SK-N-SH treated with all-trans-retinoic acid at 6 μM for 48 hours (cell line): ENCODE results near the gene GNAT3.

ENCODE experiments used
- ATAC-seq: fragments of 200-7000 bp; cut with Tn5 transposase; 3 replicates; pipeline ENCODE4 v1.9.1; 2020; ENCODE audit warnings: mild to moderate bottlenecking, moderate library complexity
- ARNTL ChIP-seq: fragments of 450-650 bp; formaldehyde crosslinking; IDR thresholded peaks from 2 replicates; pipeline ENCODE4 v1.5.0; 2020; ENCODE audit warnings: low read depth, mild to moderate bottlenecking, moderate library complexity, borderline replicate concordance
- BACH2 ChIP-seq: fragments of 250-450 bp; sonication (Bioruptor Pico); IDR thresholded peaks from 2 replicates; pipeline ENCODE4 v1.9.0; 2021; ENCODE audit warnings: mild to moderate bottlenecking, borderline replicate concordance
- CREB5 ChIP-seq: fragments of 250-450 bp; sonication (Bioruptor Pico); IDR thresholded peaks from 2 replicates; pipeline ENCODE4 v1.5.1; 2020; ENCODE audit warnings: low read depth, mild to moderate bottlenecking, moderate library complexity
- ESRRG ChIP-seq: fragments of 250-450 bp; sonication (Bioruptor Pico); IDR thresholded peaks from 2 replicates; pipeline ENCODE4 v1.6.1; 2021; ENCODE audit warnings: mild to moderate bottlenecking
- GLIS3 ChIP-seq: fragments of 250-450 bp; sonication (Bioruptor Pico); IDR thresholded peaks from 2 replicates; pipeline ENCODE4 v1.5.0; 2020; ENCODE audit warnings: mild to moderate bottlenecking, moderate library complexity
- ISL1 ChIP-seq: fragments of 250-450 bp; sonication (Bioruptor Pico); IDR thresholded peaks from 2 replicates; pipeline ENCODE4 v2.1.2; 2022; ENCODE audit warnings: mild to moderate bottlenecking, moderate library complexity
- OSR1 ChIP-seq: fragments of 250-450 bp; sonication (Bioruptor Pico); IDR thresholded peaks from 2 replicates; pipeline ENCODE4 v1.8.0; 2022; ENCODE audit warnings: moderate library complexity, mild to moderate bottlenecking, inconsistent platforms
- PATZ1 ChIP-seq: fragments of 250-450 bp; sonication (Bioruptor Pico); IDR thresholded peaks from 2 replicates; pipeline ENCODE4 v1.8.0; 2020; ENCODE audit warnings: mild to moderate bottlenecking, moderate library complexity, borderline replicate concordance
- PPARA ChIP-seq: fragments of 250-450 bp; sonication (Bioruptor Pico); IDR thresholded peaks from 2 replicates; pipeline ENCODE4 v1.5.0; 2020; ENCODE audit warnings: mild to moderate bottlenecking, borderline replicate concordance
- RARB ChIP-seq: fragments of 250-450 bp; sonication (Bioruptor Pico); IDR thresholded peaks from 2 replicates; pipeline ENCODE4 v1.8.0; 2021; ENCODE audit warnings: mild to moderate bottlenecking, moderate library complexity
- SNAI2 ChIP-seq: fragments of 250-450 bp; sonication (Bioruptor Pico); IDR thresholded peaks from 2 replicates; pipeline ENCODE4 v1.5.0; 2020; ENCODE audit warnings: mild to moderate bottlenecking, moderate library complexity
- TCF4 ChIP-seq: fragments of 250-450 bp; sonication (Bioruptor Pico); IDR thresholded peaks from 2 replicates; pipeline ENCODE4 v1.8.0; 2021; ENCODE audit warnings: mild to moderate bottlenecking, moderate library complexity, borderline replicate concordance
- TOX ChIP-seq: fragments of 250-450 bp; sonication (Bioruptor Pico); IDR thresholded peaks from 2 replicates; pipeline ENCODE4 v1.8.0; 2021; ENCODE audit warnings: mild to moderate bottlenecking, moderate library complexity, borderline replicate concordance
- TSHZ2 ChIP-seq: fragments of 250-450 bp; sonication (Bioruptor Pico); IDR thresholded peaks from 2 replicates; pipeline ENCODE4 v1.5.0; 2020; ENCODE audit warnings: mild to moderate bottlenecking, moderate library complexity
- ZC3H10 ChIP-seq: fragments of 250-450 bp; sonication (Bioruptor Pico); IDR thresholded peaks from 2 replicates; pipeline ENCODE4 v1.5.1; 2021; ENCODE audit warnings: mild to moderate bottlenecking, moderate library complexity
- ZFP3 ChIP-seq: fragments of 250-450 bp; sonication (Bioruptor Pico); IDR thresholded peaks from 2 replicates; pipeline ENCODE4 v1.5.0; 2020; ENCODE audit warnings: mild to moderate bottlenecking, moderate library complexity
- ZFP30 ChIP-seq: fragments of 450-650 bp; formaldehyde crosslinking; IDR thresholded peaks from 2 replicates; pipeline ENCODE4 v1.5.0; 2022; ENCODE audit warnings: mild to moderate bottlenecking, moderate library complexity
- ZNF70 ChIP-seq: fragments of 450-650 bp; formaldehyde crosslinking; IDR thresholded peaks from 2 replicates; pipeline ENCODE4 v1.5.0; 2020; ENCODE audit warnings: mild to moderate bottlenecking, moderate library complexity
- ZNF8 ChIP-seq: fragments of 450-650 bp; formaldehyde crosslinking; IDR thresholded peaks from 2 replicates; pipeline ENCODE4 v1.5.0; 2020; ENCODE audit warnings: mild to moderate bottlenecking, moderate library complexity

Gene GNAT3

GRCh38 chr7:80420876-80421275, 91.0 kb downstream of the GNAT3 start:
- ATAC-seq = no peak
- TF ChIP-seq GLIS3 (CRISPR knock-in tag) = no peak
- no peak for TF ChIP-seq ZNF8 (CRISPR knock-in tag)
- TF ChIP-seq ZFP30 (CRISPR knock-in tag) = no peak
- no peak for TF ChIP-seq OSR1 (CRISPR knock-in tag)
- TF ChIP-seq ZNF70 (CRISPR knock-in tag) = no peak
- no peak for TF ChIP-seq CREB5 (CRISPR knock-in tag)
- no peak for TF ChIP-seq TSHZ2 (CRISPR knock-in tag)
- TF ChIP-seq SNAI2 (CRISPR knock-in tag) = no peak

- no peak for TF ChIP-seq GLIS3 (CRISPR knock-in tag)
- no peak for TF ChIP-seq ESRRG (CRISPR knock-in tag)
- no peak for TF ChIP-seq ZNF70 (CRISPR knock-in tag)
- no peak for TF ChIP-seq PATZ1 (CRISPR knock-in tag)
- no peak for TF ChIP-seq ISL1
- TF ChIP-seq TSHZ2 (CRISPR knock-in tag) = no peak
- no peak for TF ChIP-seq CREB5 (CRISPR knock-in tag)
- no peak for TF ChIP-seq SNAI2 (CRISPR knock-in tag)
- no peak for TF ChIP-seq TCF4 (CRISPR knock-in tag)
- TF ChIP-seq ZFP3 = no peak
- no peak for TF ChIP-seq OSR1 (CRISPR knock-in tag)
- TF ChIP-seq TOX (CRISPR knock-in tag) = no peak
- TF ChIP-seq ZC3H10 (CRISPR knock-in tag) = no peak
- TF ChIP-seq ARNTL (CRISPR knock-in tag) = no peak
- ATAC-seq = no peak
These were observed 94.6 kb downstream of the GNAT3 start for GRCh38 chr7:80417211-80417793.

GRCh38 chr7:80415522-80415921, 96.3 kb downstream of the GNAT3 start:
- ATAC-seq = no peak
- TF ChIP-seq TOX (CRISPR knock-in tag) (no peak), ZC3H10 (CRISPR knock-in tag) (no peak), ESRRG (CRISPR knock-in tag) (no peak), ISL1 (no peak), TCF4 (CRISPR knock-in tag) (no peak), GLIS3 (CRISPR knock-in tag) (no peak), PPARA (no peak), CREB5 (CRISPR knock-in tag) (no peak), RARB (CRISPR knock-in tag) (no peak), BACH2 (CRISPR knock-in tag) (no peak)
- TF ChIP-seq, all 23 proteins: peak for 0
